ENCODE results near the gene OR52J3.

OR52J3 gene

DNA sequence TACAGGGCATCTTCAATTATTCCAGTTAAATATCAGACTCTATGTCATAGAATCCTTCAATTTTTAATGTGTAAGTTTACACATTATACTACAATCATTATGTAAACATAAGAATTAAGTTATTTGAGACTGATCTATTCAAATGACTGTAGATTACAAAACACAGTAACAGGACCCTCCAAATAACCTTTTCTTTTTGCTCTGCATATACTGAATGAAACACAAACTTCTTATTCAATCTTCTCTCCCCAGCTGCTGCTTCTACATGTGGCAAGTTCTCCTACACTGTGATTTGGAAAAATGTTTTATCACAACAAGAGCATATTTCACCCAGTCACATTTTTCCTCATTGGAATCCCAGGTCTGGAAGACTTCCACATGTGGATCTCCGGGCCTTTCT lies at the start of gene OR52J3:
OR52J3 (plus strand) TSS at position 301 of the 400 bp plus-strand sequence; CDS start at position 301, 0 bp downstream.
- no peak within 1 kb of the TSS for H3K9ac ChIP-seq (ENCODE audit: insufficient read length)
- no peak within 1 kb of the TSS for H3K27ac ChIP-seq
- no peak for DNase-seq (ENCODE audit: low read depth, low spot score)
- H3K36me3 ChIP-seq (ENCODE audit: insufficient read depth, low read length), result no peaks in the 10 kb centered on the region
- no peaks in the 10 kb centered on the region for H3K9me3 ChIP-seq (ENCODE audit: low read depth, low read length)
- no peak within 1 kb of the TSS for H3K4me3 ChIP-seq
- TF ChIP-seq POLR2AphosphoS5 (IDR thresholded peaks at IDR 0.05; ENCODE audit: borderline replicate concordance, low read depth, low read length) (no peak), FOXP2 (optimal IDR thresholded peaks at IDR 0.05; ENCODE audit: control extremely low read depth, extremely low read length, insufficient read depth) (no peak), EZH2 (IDR thresholded peaks at IDR 0.05) (no peak)

DNA sequence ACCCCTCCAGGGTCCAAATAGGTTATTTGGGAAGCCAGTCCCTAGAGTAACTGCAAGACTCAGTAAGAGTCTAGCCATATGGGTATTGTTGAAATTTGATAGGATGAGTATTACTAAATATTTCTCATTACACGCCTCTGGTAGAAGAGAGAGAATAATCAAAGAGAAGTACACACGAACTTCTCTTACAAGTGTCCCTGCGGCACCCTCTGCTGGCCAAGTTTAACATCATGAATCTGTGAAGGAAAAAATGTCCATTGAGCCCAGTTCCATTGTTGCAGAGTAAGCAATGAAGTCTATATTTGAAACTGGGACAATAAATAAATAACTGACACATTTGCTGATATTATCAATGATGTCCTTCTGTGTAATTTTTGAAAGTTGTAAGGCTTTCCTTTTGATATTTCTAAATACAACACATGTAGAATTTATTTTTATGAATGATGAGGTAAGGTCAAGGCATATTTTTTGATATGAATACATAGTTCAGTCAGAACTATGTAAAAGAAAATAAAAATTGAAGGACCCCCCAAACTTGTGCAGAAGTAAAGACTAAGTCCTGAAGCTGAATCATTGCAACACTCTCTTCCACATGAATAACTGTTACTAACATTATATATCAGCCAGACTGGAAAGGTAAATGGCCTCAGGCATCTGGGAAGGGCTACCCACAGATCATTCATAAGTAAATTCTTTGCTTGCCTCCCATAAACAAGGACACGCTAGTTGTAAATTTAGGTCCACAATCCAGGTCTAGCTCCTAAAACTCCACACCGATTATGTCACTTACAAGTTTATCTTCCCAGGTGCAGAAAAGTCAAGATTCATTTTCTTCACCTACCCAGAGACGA lies 41.7 kb upstream of the OR52J3 start:
- peak; percentile 16 for DNase-seq (ENCODE audit: low read depth, low spot score)
- Histone ChIP-seq H3K4me3 (no peak overlapping the region), H3K27ac (no peak overlapping the region), H3K9ac (ENCODE audit: insufficient read length) (no peak overlapping the region), H3K36me3 (ENCODE audit: insufficient read depth, low read length) (no peaks in the 10 kb centered on the region), H3K9me3 (ENCODE audit: low read depth, low read length) (no peaks in the 10 kb centered on the region)
- TF ChIP-seq FOXP2 (optimal IDR thresholded peaks at IDR 0.05; ENCODE audit: control extremely low read depth, extremely low read length, insufficient read depth), result no peak
- TF ChIP-seq EZH2 (IDR thresholded peaks at IDR 0.05), result no peak
- TF ChIP-seq POLR2AphosphoS5 (IDR thresholded peaks at IDR 0.05; ENCODE audit: borderline replicate concordance, low read depth, low read length), result no peak

DNA sequence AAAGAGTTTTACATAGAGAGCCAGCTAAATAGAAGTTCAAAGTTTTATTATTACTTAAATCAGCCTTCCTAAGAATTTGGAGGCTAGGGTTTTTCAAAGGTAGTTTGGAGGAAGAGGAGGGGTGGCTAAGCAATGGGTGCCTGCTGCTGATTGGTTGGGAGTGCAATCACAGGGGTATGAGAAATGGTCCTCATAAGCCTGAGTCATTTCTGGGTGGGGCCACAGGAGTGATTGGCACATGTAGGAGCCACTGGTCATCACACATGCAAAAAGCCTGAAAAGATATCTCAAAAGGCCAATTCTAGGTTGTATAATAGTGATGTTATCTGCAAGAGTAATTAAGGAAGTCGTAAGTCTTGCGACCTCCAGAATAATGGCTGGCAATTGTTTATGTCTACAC lies 38.8 kb upstream of the OR52J3 start:
- Histone ChIP-seq H3K4me3 (no peak overlapping the region), H3K27ac (no peak overlapping the region), H3K9me3 (ENCODE audit: low read depth, low read length) (no peaks in the 10 kb centered on the region), H3K9ac (ENCODE audit: insufficient read length) (no peak overlapping the region), H3K36me3 (ENCODE audit: insufficient read depth, low read length) (no peaks in the 10 kb centered on the region)
- TF ChIP-seq FOXP2 (optimal IDR thresholded peaks at IDR 0.05; ENCODE audit: control extremely low read depth, extremely low read length, insufficient read depth), result no peak
- no peak for TF ChIP-seq POLR2AphosphoS5 (IDR thresholded peaks at IDR 0.05; ENCODE audit: borderline replicate concordance, low read depth, low read length)
- no peak for TF ChIP-seq EZH2 (IDR thresholded peaks at IDR 0.05)
- DNase-seq (ENCODE audit: low read depth, low spot score), result no peak

DNA sequence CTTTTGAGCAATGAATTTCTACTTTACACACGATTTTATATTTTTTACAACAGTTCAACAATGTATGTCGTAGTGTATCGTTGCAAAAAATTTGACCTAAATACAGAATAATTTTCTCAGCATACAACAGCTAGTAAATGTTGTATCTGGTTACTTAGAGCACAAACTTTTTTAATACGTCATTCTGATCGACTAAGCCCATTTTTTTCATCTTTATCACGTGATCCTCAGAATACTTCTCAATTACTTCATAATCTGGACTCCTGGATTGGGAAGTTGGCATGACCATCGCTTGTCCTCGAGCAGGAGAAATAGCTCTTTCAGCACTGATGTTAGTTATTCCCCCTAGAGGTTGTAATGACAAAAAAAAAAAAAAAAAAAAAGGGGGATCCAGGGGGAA lies 35.1 kb upstream of the OR52J3 start:
- Histone ChIP-seq H3K36me3 (ENCODE audit: insufficient read depth, low read length) (no peaks in the 10 kb centered on the region), H3K9me3 (ENCODE audit: low read depth, low read length) (no peaks in the 10 kb centered on the region), H3K27ac (no peak overlapping the region), H3K9ac (ENCODE audit: insufficient read length) (no peak overlapping the region), H3K4me3 (no peak overlapping the region)
- no peak for DNase-seq (ENCODE audit: low read depth, low spot score)
- no peak for TF ChIP-seq EZH2 (IDR thresholded peaks at IDR 0.05)
- no peak for TF ChIP-seq FOXP2 (optimal IDR thresholded peaks at IDR 0.05; ENCODE audit: control extremely low read depth, extremely low read length, insufficient read depth)

DNA sequence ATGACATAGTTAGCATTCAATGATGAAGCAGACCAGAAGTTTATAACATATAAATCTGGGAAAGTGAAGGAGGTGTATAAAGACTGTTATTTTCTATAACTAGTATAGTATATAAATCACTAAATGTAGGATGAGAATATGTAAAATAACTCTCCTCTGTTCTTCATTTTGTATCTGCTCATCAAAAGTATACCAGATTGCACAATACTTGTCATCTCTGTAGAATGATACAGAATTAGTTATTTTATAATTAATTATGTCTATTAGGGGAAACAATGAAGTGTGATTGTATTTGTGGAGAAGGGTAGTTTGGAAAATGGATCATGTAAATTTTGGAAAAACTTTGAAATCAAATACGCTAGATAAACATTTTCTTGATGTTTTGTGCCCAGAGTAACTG lies 33.3 kb upstream of the OR52J3 start:
- Histone ChIP-seq H3K9ac (ENCODE audit: insufficient read length) (no peak overlapping the region), H3K9me3 (ENCODE audit: low read depth, low read length) (no peaks in the 10 kb centered on the region), H3K27ac (no peak overlapping the region), H3K4me3 (no peak overlapping the region), H3K36me3 (ENCODE audit: insufficient read depth, low read length) (no peaks in the 10 kb centered on the region)
- DNase-seq (ENCODE audit: low read depth, low spot score), result no peak
- no peak for TF ChIP-seq POLR2AphosphoS5 (IDR thresholded peaks at IDR 0.05; ENCODE audit: borderline replicate concordance, low read depth, low read length)
- TF ChIP-seq EZH2 (IDR thresholded peaks at IDR 0.05), result no peak
- no peak for TF ChIP-seq FOXP2 (optimal IDR thresholded peaks at IDR 0.05; ENCODE audit: control extremely low read depth, extremely low read length, insufficient read depth)

DNA sequence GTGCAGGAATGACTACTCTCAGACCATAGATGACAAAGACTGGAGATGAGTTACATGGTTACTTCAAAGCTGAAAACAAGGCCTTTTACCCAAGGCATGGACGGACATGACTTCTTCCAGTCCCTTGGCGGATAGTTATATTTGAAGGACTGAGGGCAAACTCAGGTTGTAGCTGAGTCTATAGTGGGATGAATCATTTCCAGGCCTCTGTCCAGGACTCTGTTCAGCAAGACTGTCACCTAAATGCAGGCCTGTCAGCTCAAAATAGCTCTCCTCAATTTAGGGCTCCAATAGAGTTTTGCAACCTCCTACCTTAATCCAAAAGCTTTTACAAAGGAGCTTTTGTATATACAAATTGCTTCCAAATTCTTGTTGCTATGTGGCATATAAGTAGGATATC lies 24.3 kb upstream of the OR52J3 start:
- no peaks in the 10 kb centered on the region for H3K36me3 ChIP-seq (ENCODE audit: insufficient read depth, low read length)
- no peak for TF ChIP-seq FOXP2 (optimal IDR thresholded peaks at IDR 0.05; ENCODE audit: control extremely low read depth, extremely low read length, insufficient read depth)
- no peak for TF ChIP-seq EZH2 (IDR thresholded peaks at IDR 0.05)
- TF ChIP-seq POLR2AphosphoS5 (IDR thresholded peaks at IDR 0.05; ENCODE audit: borderline replicate concordance, low read depth, low read length), result no peak
- no peak overlapping the region for H3K9ac ChIP-seq (ENCODE audit: insufficient read length)
- H3K4me3 ChIP-seq, result no peak overlapping the region
- no peaks in the 10 kb centered on the region for H3K9me3 ChIP-seq (ENCODE audit: low read depth, low read length)
- no peak for DNase-seq (ENCODE audit: low read depth, low spot score)
- no peak overlapping the region for H3K27ac ChIP-seq

DNA sequence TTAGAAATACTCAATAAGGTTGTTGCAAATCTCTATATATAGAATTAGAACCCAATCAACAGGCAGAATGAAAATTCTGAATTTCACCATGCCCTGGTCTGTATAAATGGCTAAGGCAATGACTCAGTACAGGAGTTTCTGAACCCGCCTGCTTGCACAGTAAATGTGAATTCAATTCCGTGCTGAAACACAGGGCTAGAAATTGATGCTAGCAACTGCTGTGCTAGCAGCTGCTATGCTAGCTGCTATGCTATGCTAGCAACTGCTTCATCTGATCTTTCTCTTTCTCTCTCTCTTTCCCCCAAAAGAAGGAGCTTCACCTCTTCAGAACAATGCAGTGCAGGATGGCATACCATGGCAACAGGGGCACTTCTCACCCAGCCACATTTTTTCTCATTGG lies 9.7 kb upstream of the OR52J3 start:
- Histone ChIP-seq H3K36me3 (ENCODE audit: insufficient read depth, low read length) (no peaks in the 10 kb centered on the region), H3K27ac (no peak overlapping the region), H3K9ac (ENCODE audit: insufficient read length) (no peak overlapping the region), H3K4me3 (no peak overlapping the region), H3K9me3 (ENCODE audit: low read depth, low read length) (no peaks in the 10 kb centered on the region)
- DNase-seq (ENCODE audit: low read depth, low spot score), result no peak
- TF ChIP-seq EZH2 (IDR thresholded peaks at IDR 0.05) (no peak), FOXP2 (optimal IDR thresholded peaks at IDR 0.05; ENCODE audit: control extremely low read depth, extremely low read length, insufficient read depth) (no peak), POLR2AphosphoS5 (IDR thresholded peaks at IDR 0.05; ENCODE audit: borderline replicate concordance, low read depth, low read length) (no peak)

DNA sequence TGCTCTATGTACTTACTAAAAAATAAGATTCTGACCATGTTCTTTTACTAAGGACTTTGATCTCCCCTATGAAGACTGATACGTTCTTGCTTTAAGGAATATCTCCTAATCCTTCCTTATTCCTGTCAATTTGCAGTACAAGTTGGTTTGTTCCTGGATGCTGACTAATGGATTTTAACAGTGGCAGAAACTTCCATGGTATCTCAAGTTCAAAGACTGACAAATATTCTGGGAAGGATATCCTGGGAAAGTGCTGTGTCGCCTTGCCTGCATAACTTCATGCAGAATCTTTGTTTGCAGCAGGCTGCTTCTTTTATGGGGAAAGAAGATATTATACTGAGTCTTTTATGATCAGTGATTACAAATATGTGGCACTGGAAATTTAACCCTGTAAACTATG lies 8.4 kb upstream of the OR52J3 start:
- no peak for TF ChIP-seq EZH2 (IDR thresholded peaks at IDR 0.05)
- TF ChIP-seq POLR2AphosphoS5 (IDR thresholded peaks at IDR 0.05; ENCODE audit: borderline replicate concordance, low read depth, low read length), result no peak
- no peak overlapping the region for H3K9ac ChIP-seq (ENCODE audit: insufficient read length)
- H3K36me3 ChIP-seq (ENCODE audit: insufficient read depth, low read length), result no peaks in the 10 kb centered on the region
- no peak overlapping the region for H3K4me3 ChIP-seq
- H3K27ac ChIP-seq, result no peak overlapping the region
- no peak for DNase-seq (ENCODE audit: low read depth, low spot score)
- no peaks in the 10 kb centered on the region for H3K9me3 ChIP-seq (ENCODE audit: low read depth, low read length)

DNA sequence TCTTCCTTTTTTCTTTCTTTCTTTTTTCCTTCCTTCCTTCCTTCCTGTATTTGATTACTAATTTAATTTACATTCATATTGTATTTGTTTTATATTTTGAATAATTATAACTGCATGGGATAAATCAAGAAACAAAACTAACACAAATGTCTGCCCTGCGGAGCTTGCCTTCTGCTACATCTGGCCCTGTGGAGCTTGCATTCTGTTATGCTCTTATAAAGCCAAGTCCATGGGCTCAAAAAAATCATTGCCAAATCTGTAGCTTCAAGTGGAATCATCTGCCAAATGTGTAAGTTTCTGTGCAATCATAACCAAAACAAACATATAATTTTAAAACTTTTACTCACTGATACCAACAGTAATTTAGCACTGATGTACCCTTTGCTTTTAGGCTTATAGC lies 8.0 kb upstream of the OR52J3 start:
- no peak for DNase-seq (ENCODE audit: low read depth, low spot score)
- no peak overlapping the region for H3K4me3 ChIP-seq
- H3K27ac ChIP-seq, result no peak overlapping the region
- no peak overlapping the region for H3K9ac ChIP-seq (ENCODE audit: insufficient read length)
- TF ChIP-seq FOXP2 (optimal IDR thresholded peaks at IDR 0.05; ENCODE audit: control extremely low read depth, extremely low read length, insufficient read depth) (no peak), EZH2 (IDR thresholded peaks at IDR 0.05) (no peak), POLR2AphosphoS5 (IDR thresholded peaks at IDR 0.05; ENCODE audit: borderline replicate concordance, low read depth, low read length) (no peak)
- H3K36me3 ChIP-seq (ENCODE audit: insufficient read depth, low read length), result no peaks in the 10 kb centered on the region
- no peaks in the 10 kb centered on the region for H3K9me3 ChIP-seq (ENCODE audit: low read depth, low read length)

Measured in SK-N-MC (cell line).